ENCODE results near the gene SIM1.

- TF ChIP-seq REST (IDR thresholded peaks at IDR 0.05) (no peak), ZBTB33 (IDR thresholded peaks at IDR 0.05) (no peak), CTCF (IDR thresholded peaks at IDR 0.05; ENCODE audit: low read depth, low read length, missing input control) (no peak), MAX (IDR thresholded peaks at IDR 0.05) (no peak), TAF1 (conservative IDR thresholded peaks at IDR 0.05) (no peak), ATF3 (IDR thresholded peaks at IDR 0.05) (no peak), JUND (IDR thresholded peaks at IDR 0.05) (no peak), RAD21 (IDR thresholded peaks at IDR 0.05) (no peak), NR2F2 (IDR thresholded peaks at IDR 0.05) (no peak), SP1 (IDR thresholded peaks at IDR 0.05) (no peak), GABPA (IDR thresholded peaks at IDR 0.05 in 1 of 2, conservative IDR thresholded peaks at IDR 0.05 in 1 of 2) (no peak)
Observed at GRCh38 chr6:100451577-100451976, 13.1 kb downstream of the SIM1 start.

All from liver (tissue), 3 donors.